Panc1 (cell line): ENCODE results near the gene FOXG1. TPM values are rescaled to one million over a fixed set of nuclear protein-coding genes. Genes with fewer than 3 reads are reported as not detected.

Source experiments
- ATAC-seq: fragments of 200-7000 bp; cut with Tn5 transposase; 2 replicates; pipeline ENCODE4 v1.9.1; 2020; ENCODE audit warnings: mild to moderate bottlenecking, moderate library complexity
- BruUV-seq: library from RNA; stranded (reverse); fragments of 400-500 nt; replicated peaks from 2 replicates; lab custom pipeline; 2021; lab: Mats Ljungman, UMichigan
- CTCF ChIA-PET: fragments of 300-600 bp; sonication (Branson Sonifier 250); formaldehyde crosslinking; loops from one replicate; lab custom pipeline; 2022; ENCODE audit warnings: antibody characterized with exemption; lab: Charles Lee
- POLR2A ChIA-PET: fragments of 300-600 bp; sonication (Branson Sonifier 250); formaldehyde crosslinking; loops from one replicate; lab custom pipeline; 2022; ENCODE audit warnings: antibody characterized with exemption; lab: Charles Lee
- DNase-seq: peaks from one replicate; pipeline ENCODE4 v3.0.0-alpha.2; 2010; ENCODE audit warnings: low read depth, low spot score
- H3K27ac ChIP-seq: 2 replicates; pipeline ENCODE4 v1.5.1; 2011; ENCODE audit warnings: mild to moderate bottlenecking, low read length, inconsistent platforms
- H3K27me3 ChIP-seq: fragments of 200-500 bp; sonication (Bioruptor generic); 2 replicates; pipeline ENCODE4 v1.6.0; 2014; ENCODE audit warnings: low read length, inconsistent platforms; ENCODE audit not compliant: control insufficient read depth, insufficient read depth
- H3K36me3 ChIP-seq: fragments of 200-500 bp; sonication (Bioruptor generic); 2 replicates; pipeline ENCODE4 v1.5.1; 2014; ENCODE audit warnings: inconsistent platforms, mild to moderate bottlenecking, low read length, moderate library complexity; ENCODE audit not compliant: control insufficient read depth, insufficient read depth
- H3K4me1 ChIP-seq: 2 replicates; pipeline ENCODE4 v1.5.1; 2011; ENCODE audit warnings: inconsistent platforms, mild to moderate bottlenecking, low read length, moderate library complexity; ENCODE audit not compliant: control insufficient read depth, insufficient read depth
- H3K4me3 ChIP-seq, 2 experiments: 2 replicates each; pipeline ENCODE4 v1.5.1; 2011 to 2012; ENCODE audit warnings: low read depth in 2 of 2, low read length in 2 of 2, mild to moderate bottlenecking in 2 of 2, inconsistent platforms in 1 of 2, moderate library complexity in 1 of 2
- H3K9me3 ChIP-seq: fragments of 200-500 bp; sonication (Bioruptor generic); 2 replicates; pipeline ENCODE4 v1.5.1; 2014; ENCODE audit warnings: low read depth, mild to moderate bottlenecking, inconsistent platforms, low read length, moderate library complexity; ENCODE audit not compliant: control insufficient read depth, insufficient read depth
- POLR2AphosphoS5 ChIP-seq: IDR thresholded peaks from 2 replicates; pipeline ENCODE4 v1.6.1; 2012; ENCODE audit warnings: mild to moderate bottlenecking, low read depth, low read length, moderate library complexity
- SIN3A ChIP-seq: IDR thresholded peaks from 2 replicates; pipeline ENCODE4 v1.6.1; 2012; ENCODE audit warnings: low read depth, mild to moderate bottlenecking, low read length, moderate library complexity, borderline replicate concordance; ENCODE audit not compliant: insufficient read depth
- TCF7L2 ChIP-seq: IDR thresholded peaks from 2 replicates; pipeline ENCODE4 v1.6.1; 2011; ENCODE audit warnings: mild to moderate bottlenecking, low read depth, low read length, inconsistent platforms
- in situ Hi-C: cut with HindIII; loops from 2 replicates; pipeline ENCODE4 v1.10.0; 2016; ENCODE audit warnings: low sequenced_read_pairs, low pct_unique_long_range_greater_than_20kb
- intact Hi-C: fragments of 100-400 bp; cut with micrococcal nuclease; formaldehyde crosslinking; loops from one replicate; pipeline ENCODE4 v1.10.0; 2022; ENCODE audit not compliant: unreplicated experiment
- total RNA-seq: library from RNA; stranded (reverse); gene quantifications from one replicate; pipeline ENCODE4 v1.2.1, GENCODE V29; 2021; ENCODE audit not compliant: unreplicated experiment
- TF ChIP-seq, protein P1 (sequence below): fragments of 450-650 bp; IDR thresholded peaks from 2 replicates; pipeline ENCODE4 v1.5.1; 2017; ENCODE audit warnings: mild to moderate bottlenecking
- TF ChIP-seq, protein P2 (sequence below), 2 experiments: IDR thresholded peaks; 2 replicates each; pipeline ENCODE4 v1.6.1; 2011 to 2012; ENCODE audit warnings: low read depth in 2 of 2, control low read depth in 1 of 2, low read length in 1 of 2, mild to moderate bottlenecking in 1 of 2, moderate library complexity in 1 of 2; ENCODE audit not compliant: insufficient read depth in 1 of 2

The FOXG1 gene
- total RNA-seq, 1 experiment from 2014 or later: not detected

DNA sequence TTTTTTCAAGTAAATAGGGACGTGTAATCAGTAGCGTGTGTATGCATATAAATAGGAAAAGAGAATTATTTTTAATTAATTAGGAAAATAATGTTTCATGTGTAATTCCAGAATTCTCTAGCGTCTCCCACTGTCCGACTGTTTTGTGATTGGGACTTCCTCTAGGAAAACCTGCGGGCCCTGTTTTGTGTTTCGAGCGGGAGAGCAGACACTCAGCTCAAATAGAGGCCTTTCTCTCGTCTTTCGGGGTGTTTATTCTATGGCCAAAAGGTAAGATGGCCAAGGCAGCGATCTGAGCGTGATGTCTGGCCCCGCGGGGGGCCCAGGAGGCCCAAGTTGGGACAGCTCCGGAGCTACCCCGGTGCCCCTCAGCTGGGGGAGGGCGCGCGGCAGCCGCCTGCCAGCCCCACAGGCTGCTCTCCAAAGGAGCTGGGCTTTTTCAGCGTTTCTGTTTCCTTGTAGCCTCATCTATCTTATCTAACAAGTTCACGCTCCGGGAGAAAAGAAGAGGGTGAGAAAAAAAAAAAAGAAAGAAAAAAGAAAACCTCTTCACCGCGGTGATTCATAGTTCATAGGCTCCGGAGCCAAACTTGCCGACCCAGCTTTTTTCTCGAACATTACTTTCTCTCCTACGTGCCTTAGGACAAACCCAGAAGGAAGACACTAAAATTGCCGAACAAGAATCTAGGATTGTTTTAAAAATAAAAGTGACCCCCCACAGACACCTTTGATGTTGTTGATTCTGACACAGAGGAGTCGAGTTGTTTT, 7.5 kb upstream of the FOXG1 start:
- Histone ChIP-seq H3K36me3 (no peaks in the 10 kb centered on the region), H3K27ac (no peak overlapping the region), H3K4me3 (no peak overlapping the region), H3K4me1 (no peaks in the 10 kb centered on the region), H3K27me3 (peaks cover 5% of the 10 kb centered on the region), H3K9me3 (no peaks in the 10 kb centered on the region)
- no TSS peak for BruUV-seq
- ChIA-PET POLR2A (no interaction called here), CTCF (interaction anchor here (0.6 kb wide), 1 partner anchor 8 kb away, joined by 4 read pairs; no protein-coding TSS in a partner anchor)
- intact Hi-C loops: loop anchor here (5.0 kb wide), 2 partner anchors 463 to 1453 kb away; no protein-coding TSS in a partner anchor
- DNase-seq (no peak), ATAC-seq (no peak)
- in situ Hi-C loops: loop anchor here (25.0 kb wide), 1 partner anchor 778 kb away; no protein-coding TSS in a partner anchor
- TF ChIP-seq POLR2AphosphoS5 (no peak), SIN3A (no peak), TCF7L2 (no peak)
- TF ChIP-seq, protein P1, sequence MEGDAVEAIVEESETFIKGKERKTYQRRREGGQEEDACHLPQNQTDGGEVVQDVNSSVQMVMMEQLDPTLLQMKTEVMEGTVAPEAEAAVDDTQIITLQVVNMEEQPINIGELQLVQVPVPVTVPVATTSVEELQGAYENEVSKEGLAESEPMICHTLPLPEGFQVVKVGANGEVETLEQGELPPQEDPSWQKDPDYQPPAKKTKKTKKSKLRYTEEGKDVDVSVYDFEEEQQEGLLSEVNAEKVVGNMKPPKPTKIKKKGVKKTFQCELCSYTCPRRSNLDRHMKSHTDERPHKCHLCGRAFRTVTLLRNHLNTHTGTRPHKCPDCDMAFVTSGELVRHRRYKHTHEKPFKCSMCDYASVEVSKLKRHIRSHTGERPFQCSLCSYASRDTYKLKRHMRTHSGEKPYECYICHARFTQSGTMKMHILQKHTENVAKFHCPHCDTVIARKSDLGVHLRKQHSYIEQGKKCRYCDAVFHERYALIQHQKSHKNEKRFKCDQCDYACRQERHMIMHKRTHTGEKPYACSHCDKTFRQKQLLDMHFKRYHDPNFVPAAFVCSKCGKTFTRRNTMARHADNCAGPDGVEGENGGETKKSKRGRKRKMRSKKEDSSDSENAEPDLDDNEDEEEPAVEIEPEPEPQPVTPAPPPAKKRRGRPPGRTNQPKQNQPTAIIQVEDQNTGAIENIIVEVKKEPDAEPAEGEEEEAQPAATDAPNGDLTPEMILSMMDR: no peak
- TF ChIP-seq, protein P2, sequence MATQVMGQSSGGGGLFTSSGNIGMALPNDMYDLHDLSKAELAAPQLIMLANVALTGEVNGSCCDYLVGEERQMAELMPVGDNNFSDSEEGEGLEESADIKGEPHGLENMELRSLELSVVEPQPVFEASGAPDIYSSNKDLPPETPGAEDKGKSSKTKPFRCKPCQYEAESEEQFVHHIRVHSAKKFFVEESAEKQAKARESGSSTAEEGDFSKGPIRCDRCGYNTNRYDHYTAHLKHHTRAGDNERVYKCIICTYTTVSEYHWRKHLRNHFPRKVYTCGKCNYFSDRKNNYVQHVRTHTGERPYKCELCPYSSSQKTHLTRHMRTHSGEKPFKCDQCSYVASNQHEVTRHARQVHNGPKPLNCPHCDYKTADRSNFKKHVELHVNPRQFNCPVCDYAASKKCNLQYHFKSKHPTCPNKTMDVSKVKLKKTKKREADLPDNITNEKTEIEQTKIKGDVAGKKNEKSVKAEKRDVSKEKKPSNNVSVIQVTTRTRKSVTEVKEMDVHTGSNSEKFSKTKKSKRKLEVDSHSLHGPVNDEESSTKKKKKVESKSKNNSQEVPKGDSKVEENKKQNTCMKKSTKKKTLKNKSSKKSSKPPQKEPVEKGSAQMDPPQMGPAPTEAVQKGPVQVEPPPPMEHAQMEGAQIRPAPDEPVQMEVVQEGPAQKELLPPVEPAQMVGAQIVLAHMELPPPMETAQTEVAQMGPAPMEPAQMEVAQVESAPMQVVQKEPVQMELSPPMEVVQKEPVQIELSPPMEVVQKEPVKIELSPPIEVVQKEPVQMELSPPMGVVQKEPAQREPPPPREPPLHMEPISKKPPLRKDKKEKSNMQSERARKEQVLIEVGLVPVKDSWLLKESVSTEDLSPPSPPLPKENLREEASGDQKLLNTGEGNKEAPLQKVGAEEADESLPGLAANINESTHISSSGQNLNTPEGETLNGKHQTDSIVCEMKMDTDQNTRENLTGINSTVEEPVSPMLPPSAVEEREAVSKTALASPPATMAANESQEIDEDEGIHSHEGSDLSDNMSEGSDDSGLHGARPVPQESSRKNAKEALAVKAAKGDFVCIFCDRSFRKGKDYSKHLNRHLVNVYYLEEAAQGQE (IDR thresholded peaks at IDR 0.05; ENCODE audit: insufficient read depth in 1 of 2, low read depth in 2 of 2, low read length in 1 of 2): no peak

DNA sequence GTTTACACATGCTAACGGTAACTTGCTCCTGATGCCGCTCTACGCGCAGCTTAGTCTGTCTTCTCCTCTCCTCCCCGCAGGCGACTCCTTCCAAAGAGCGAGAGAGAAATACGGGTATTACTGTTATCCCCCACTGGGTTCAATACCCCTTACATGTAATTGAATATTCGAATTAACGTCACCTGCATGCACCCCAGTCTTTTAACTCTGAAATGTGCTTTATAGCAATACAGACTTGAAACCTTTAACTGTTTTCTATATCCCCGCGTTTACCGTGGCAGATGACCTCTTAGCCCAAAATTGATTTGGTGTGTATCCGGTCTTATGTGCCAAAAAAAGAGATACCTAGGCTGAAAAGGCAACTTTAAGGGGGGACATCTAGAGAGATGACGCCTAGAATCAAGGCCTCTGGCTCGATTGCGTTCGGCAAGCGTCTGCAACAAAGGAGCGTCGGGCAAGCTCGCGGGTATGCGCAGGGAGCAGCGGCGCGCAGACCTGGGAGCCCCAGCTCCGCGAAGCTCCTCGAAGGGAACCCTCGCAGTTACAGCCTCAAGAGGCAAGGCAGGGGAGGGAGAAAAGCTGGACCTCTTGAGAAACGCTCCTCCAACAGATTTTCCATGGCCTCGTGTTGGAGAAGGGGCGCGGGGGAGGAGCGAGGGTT, 6.8 kb upstream of the FOXG1 start:
- DNase-seq (no peak), ATAC-seq (no peak)
- in situ Hi-C loops: loop anchor here (25.0 kb wide), 1 partner anchor 778 kb away; no protein-coding TSS in a partner anchor
- intact Hi-C loops: loop anchor here (5.0 kb wide), 2 partner anchors 463 to 1453 kb away; no protein-coding TSS in a partner anchor
- BruUV-seq: no TSS peak
- no peak overlapping the region for H3K4me3 ChIP-seq
- TF ChIP-seq, protein P1: no peak
- H3K9me3 ChIP-seq: no peaks in the 10 kb centered on the region
- no peak overlapping the region for H3K27ac ChIP-seq
- H3K27me3 ChIP-seq: peaks cover 5% of the 10 kb centered on the region
- H3K4me1 ChIP-seq: no peaks in the 10 kb centered on the region
- no peaks in the 10 kb centered on the region for H3K36me3 ChIP-seq
- POLR2A ChIA-PET: no interaction called here
- CTCF ChIA-PET: interaction anchor here (0.6 kb wide), 1 partner anchor 8 kb away, joined by 4 read pairs; no protein-coding TSS in a partner anchor
